H9 (cell line): Measurements from ENCODE around the gene RPLP2. TPM values are rescaled to one million over a fixed set of nuclear protein-coding genes. Genes with fewer than 3 reads are reported as not detected.

ENCODE experiments used
- DNase-seq: peaks from one replicate; pipeline ENCODE4 v3.0.0-alpha.2; 2017
- H2AFZ ChIP-seq: one replicate; pipeline ENCODE4 v1.6.1; 2013; ENCODE audit warnings: mild to moderate bottlenecking, low read length, control low read depth, moderate library complexity
- H2AK5ac ChIP-seq: 2 replicates; pipeline ENCODE4 v1.6.1; 2013; ENCODE audit warnings: low read length, control low read depth, mixed read lengths; ENCODE audit not compliant: insufficient read length
- H2BK120ac ChIP-seq: one replicate; pipeline ENCODE4 v1.6.1; 2013; ENCODE audit warnings: low read depth, mild to moderate bottlenecking, low read length, control low read depth, inconsistent platforms; ENCODE audit not compliant: poor library complexity, severe bottlenecking
- H2BK12ac ChIP-seq: 2 replicates; pipeline ENCODE4 v1.6.1; 2013; ENCODE audit warnings: low read length, control low read depth, mixed read lengths, low read depth; ENCODE audit not compliant: insufficient read length
- H2BK15ac ChIP-seq: 2 replicates; pipeline ENCODE4 v1.6.1; 2013; ENCODE audit warnings: low read depth, low read length, control low read depth
- H2BK20ac ChIP-seq: one replicate; pipeline ENCODE4 v1.6.1; 2013; ENCODE audit warnings: low read depth, mild to moderate bottlenecking, low read length, control low read depth, inconsistent platforms; ENCODE audit not compliant: poor library complexity, severe bottlenecking
- H2BK5ac ChIP-seq: 2 replicates; pipeline ENCODE4 v1.6.1; 2013; ENCODE audit warnings: low read length, control low read depth, mixed read lengths; ENCODE audit not compliant: insufficient read length
- H3K14ac ChIP-seq: 2 replicates; pipeline ENCODE4 v1.6.1; 2013; ENCODE audit warnings: low read length, control low read depth; ENCODE audit not compliant: insufficient read depth
- H3K18ac ChIP-seq: 2 replicates; pipeline ENCODE4 v1.6.1; 2013; ENCODE audit warnings: low read depth, mild to moderate bottlenecking, mixed read lengths, low read length, control low read depth; ENCODE audit not compliant: insufficient read length
- H3K23ac ChIP-seq: 2 replicates; pipeline ENCODE4 v1.6.1; 2013; ENCODE audit warnings: low read length, control low read depth, mixed read lengths, low read depth; ENCODE audit not compliant: insufficient read length
- H3K23me2 ChIP-seq: 2 replicates; pipeline ENCODE4 v1.6.1; 2013; ENCODE audit warnings: low read depth, mild to moderate bottlenecking, mixed read lengths, low read length, control low read depth; ENCODE audit not compliant: insufficient read length, poor library complexity, severe bottlenecking
- H3K27ac ChIP-seq: 2 replicates; pipeline ENCODE4 v1.5.1; 2013; ENCODE audit warnings: low read length, control low read depth, mixed read lengths, low read depth; ENCODE audit not compliant: insufficient read length
- H3K27me3 ChIP-seq: 2 replicates; pipeline ENCODE4 v1.6.1; 2013; ENCODE audit warnings: low read length, control low read depth, inconsistent platforms; ENCODE audit not compliant: insufficient read depth
- H3K4ac ChIP-seq: 2 replicates; pipeline ENCODE4 v1.6.1; 2013; ENCODE audit warnings: low read depth, mild to moderate bottlenecking, control low read depth, inconsistent platforms, low read length, moderate library complexity
- H3K4me1 ChIP-seq: 2 replicates; pipeline ENCODE4 v1.6.1; 2013; ENCODE audit warnings: low read length, control low read depth, inconsistent platforms; ENCODE audit not compliant: insufficient read depth
- H3K4me2 ChIP-seq: 2 replicates; pipeline ENCODE4 v1.6.1; 2013; ENCODE audit warnings: low read length, control low read depth, mixed read lengths; ENCODE audit not compliant: insufficient read length, insufficient read depth
- H3K56ac ChIP-seq: 2 replicates; pipeline ENCODE4 v1.6.1; 2013; ENCODE audit warnings: low read depth, mild to moderate bottlenecking, mixed read lengths, low read length, control low read depth; ENCODE audit not compliant: insufficient read length
- H3K79me1 ChIP-seq: 2 replicates; pipeline ENCODE4 v1.6.1; 2013; ENCODE audit warnings: low read depth, mild to moderate bottlenecking, moderate library complexity, low read length, control low read depth, inconsistent platforms; ENCODE audit not compliant: insufficient read depth, poor library complexity, severe bottlenecking
- H3K79me2 ChIP-seq: 2 replicates; pipeline ENCODE4 v1.6.1; 2013; ENCODE audit warnings: low read length, control low read depth, inconsistent platforms; ENCODE audit not compliant: insufficient read depth
- H3K9ac ChIP-seq: 2 replicates; pipeline ENCODE4 v1.6.1; 2013; ENCODE audit warnings: low read length, control low read depth, mixed read lengths; ENCODE audit not compliant: insufficient read length; ENCODE audit errors: extremely low read depth
- H3K9me3 ChIP-seq: one replicate; pipeline ENCODE4 v1.6.1; 2013; ENCODE audit warnings: low read depth, low read length, inconsistent platforms; ENCODE audit not compliant: control insufficient read depth
- H3T11ph ChIP-seq: one replicate; pipeline ENCODE4 v1.6.1; 2013; ENCODE audit warnings: mild to moderate bottlenecking, low read length, control low read depth, inconsistent platforms
- H4K20me1 ChIP-seq: one replicate; pipeline ENCODE4 v1.6.1; 2013; ENCODE audit not compliant: control insufficient read depth, insufficient read length, insufficient read depth
- H4K5ac ChIP-seq: 2 replicates; pipeline ENCODE4 v1.6.1; 2013; ENCODE audit warnings: low read depth, mild to moderate bottlenecking, mixed read lengths, low read length, control low read depth; ENCODE audit not compliant: insufficient read length
- H4K8ac ChIP-seq: replicated peaks from 2 replicates; pipeline ENCODE4 v1.6.1; 2013; ENCODE audit warnings: low read length, control low read depth, mixed read lengths, low read depth; ENCODE audit not compliant: insufficient read length
- H4K91ac ChIP-seq: 2 replicates; pipeline ENCODE4 v1.6.1; 2013; ENCODE audit warnings: low read depth, mild to moderate bottlenecking, moderate library complexity, mixed read lengths, low read length, control low read depth; ENCODE audit not compliant: insufficient read length
- H3K27ac Mint-ChIP-seq, 3 experiments: 2 replicates in 2 of 3; 3 replicates in 1 of 3; pipeline ENCODE4 v1.8.0; 2020 to 2021; ENCODE audit warnings: mixed read lengths in 3 of 3, mild to moderate bottlenecking in 1 of 3, moderate library complexity in 1 of 3
- H3K27me3 Mint-ChIP-seq: 2 replicates; pipeline ENCODE4 v1.8.0; 2021; ENCODE audit warnings: low read depth, mild to moderate bottlenecking, moderate library complexity, mixed read lengths
- H3K36me3 Mint-ChIP-seq, 3 experiments: 2 replicates in 2 of 3; 3 replicates in 1 of 3; pipeline ENCODE4 v1.8.0; 2020 to 2021; ENCODE audit warnings: low read depth in 3 of 3, mixed read lengths in 3 of 3; ENCODE audit not compliant: insufficient read depth in 1 of 3
- H3K4me1 Mint-ChIP-seq, 2 experiments: 2 replicates each; pipeline ENCODE4 v1.8.0; 2020; ENCODE audit warnings: mixed read lengths in 2 of 2
- H3K4me3 Mint-ChIP-seq, 2 experiments: 2 replicates in 1 of 2; 3 replicates in 1 of 2; pipeline ENCODE4 v1.8.0; 2020 to 2021; ENCODE audit warnings: mild to moderate bottlenecking in 2 of 2, mixed read lengths in 2 of 2, moderate library complexity in 1 of 2
- H3K9me3 Mint-ChIP-seq, 2 experiments: 2 replicates in 1 of 2; 3 replicates in 1 of 2; pipeline ENCODE4 v1.8.0; 2020; ENCODE audit warnings: mild to moderate bottlenecking in 2 of 2, mixed read lengths in 2 of 2, moderate library complexity in 1 of 2
- CTCF ChIP-seq: fragments of 200-600 bp; sonication (generic); conservative IDR thresholded peaks from 3 replicates; pipeline ENCODE4 v1.8.0; 2021; ENCODE audit warnings: antibody characterized with exemption, mild to moderate bottlenecking
- WGBS: extraction: QIAGEN DNeasy Blood & Tissue Kit; methylation state at CpG from one replicate; pipeline ENCODE4 v1.1.7; 2013; ENCODE audit warnings: missing lambda C conversion rate, low lambda C conversion rate, mixed read lengths; ENCODE audit not compliant: insufficient read length; ENCODE audit errors: extremely low coverage; 5-methylcytosine and 5-hydroxymethylcytosine counted together
- total RNA-seq: library from RNA; stranded (reverse); gene quantifications from 2 replicates; pipeline ENCODE4 v1.2.1, GENCODE V29; 2021

The RPLP2 gene
- total RNA-seq, 1 experiment from 2014 or later = 2,138 TPM

- Histone ChIP-seq H3K27ac (no peak overlapping the region), H4K91ac (no peak overlapping the region), H3K23ac (no peak overlapping the region), H3K23me2 (peaks cover 4% of the 10 kb centered on the region), H3T11ph (no peak overlapping the region), H2AFZ (no peak overlapping the region), H3K14ac (no peak overlapping the region), H3K4me2 (no peak overlapping the region), H3K4ac (no peak overlapping the region), H3K9ac (no peak overlapping the region), H3K27me3 (no peaks in the 10 kb centered on the region), H4K20me1 (no peaks in the 10 kb centered on the region), H4K8ac (no peak overlapping the region), H3K9me3 (no peaks in the 10 kb centered on the region), H3K79me2 (no peaks in the 10 kb centered on the region), H2BK15ac (no peak overlapping the region), H3K18ac (no peak overlapping the region), H2AK5ac (no peak overlapping the region), H2BK5ac (no peak overlapping the region), H2BK12ac (no peak overlapping the region), H2BK20ac (no peak overlapping the region), H3K4me1 (no peaks in the 10 kb centered on the region; the same call in 1 of the 2 replicates), H3K56ac (no peak overlapping the region), H4K5ac (no peak overlapping the region), H2BK120ac (no peak overlapping the region), H3K79me1 (no peaks in the 10 kb centered on the region)
- no peak for TF ChIP-seq CTCF
- Mint-ChIP-seq H3K4me1 (peaks cover 7 to 27% of the 10 kb centered on the region in 2 experiments; a peak in 3 of 4 replicates), H3K27ac (no peak overlapping the region), H3K36me3 (peaks cover 0 to 16% (median 0%) of the 10 kb centered on the region in 3 experiments; a peak in 3 of 7 replicates), H3K9me3 (no peaks in the 10 kb centered on the region), H3K4me3 (peak overlapping the region in 1 of 2 experiments; percentile 55; a peak in 3 of 5 replicates), H3K27me3 (peaks cover 7% of the 10 kb centered on the region; the same call in 1 of the 2 replicates)
- WGBS = no CpG with 5 or more reads among the region's 31 CpGs
- no peak for DNase-seq
These were observed 20.5 kb upstream of the RPLP2 start for GRCh38 chr11:788953-789940.
